HCT116 (cell line): ENCODE measurements around the gene RMI2.

Experiments
- CEBPB ChIP-seq: IDR thresholded peaks from 2 replicates; pipeline ENCODE4 v1.6.1; 2012; ENCODE audit warnings: low read depth
- EZH2 ChIP-seq: fragments of 200-600 bp; sonication (generic); IDR thresholded peaks from 2 replicates; pipeline ENCODE4 v1.6.1; 2017; ENCODE audit warnings: antibody characterized with exemption, mixed run types
- EZH2phosphoT487 ChIP-seq: fragments of 200-600 bp; IDR thresholded peaks from 2 replicates; pipeline ENCODE4 v1.6.1; 2018; ENCODE audit warnings: antibody characterized with exemption, borderline replicate concordance
- JUND ChIP-seq: IDR thresholded peaks from 2 replicates; pipeline ENCODE4 v1.6.1; 2012
- POLR2A ChIP-seq: IDR thresholded peaks from 2 replicates; pipeline ENCODE4 v1.7.0; 2011; ENCODE audit warnings: borderline replicate concordance; ENCODE audit not compliant: insufficient read depth, insufficient read length; ENCODE audit errors: extremely low read depth
- SIN3A ChIP-seq: IDR thresholded peaks from 2 replicates; pipeline ENCODE4 v1.6.1; 2012; ENCODE audit warnings: low read depth
- YY1 ChIP-seq: IDR thresholded peaks from 2 replicates; pipeline ENCODE4 v1.6.1; 2011; ENCODE audit warnings: low read length, low read depth, moderate library complexity, mild to moderate bottlenecking; ENCODE audit not compliant: insufficient replicate concordance; ENCODE audit errors: extremely low read depth
- TF ChIP-seq, protein P1 (sequence below), 3 experiments: fragments of 200-600 bp in 1 of 3; sonication (generic) in 1 of 3; IDR thresholded peaks in 2 of 3; conservative IDR thresholded peaks in 1 of 3; 2 replicates each; pipeline ENCODE4 v1.5.1; 2012 to 2017; ENCODE audit warnings: low read depth in 2 of 3, low read length in 2 of 3, antibody characterized with exemption in 1 of 3, borderline replicate concordance in 1 of 3, control low read depth in 1 of 3, mild to moderate bottlenecking in 1 of 3, mixed read lengths in 1 of 3, mixed run types in 1 of 3, moderate library complexity in 1 of 3; ENCODE audit not compliant: insufficient read depth in 1 of 3

DNA sequence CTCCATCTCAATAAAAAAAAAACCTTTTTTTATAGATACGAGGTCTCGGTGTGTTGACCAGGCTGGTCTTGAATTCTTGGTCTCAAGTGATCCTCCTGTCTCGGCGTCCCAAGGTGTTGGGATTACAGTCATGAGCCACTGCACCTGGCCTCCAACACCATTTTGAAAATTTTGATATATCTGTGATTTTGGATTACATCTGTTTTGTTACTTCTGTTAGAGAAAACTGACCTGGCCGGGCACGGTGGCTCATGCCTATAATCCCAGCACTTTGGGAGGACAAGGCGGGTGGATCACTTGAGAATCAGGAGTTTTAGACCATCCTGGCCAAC lies 18.6 kb downstream of the RMI2 start:
- TF ChIP-seq CEBPB (no peak), JUND (no peak), SIN3A (no peak), EZH2 (no peak), YY1 (no peak), EZH2phosphoT487 (no peak), POLR2A (no peak)
- TF ChIP-seq, protein P1, sequence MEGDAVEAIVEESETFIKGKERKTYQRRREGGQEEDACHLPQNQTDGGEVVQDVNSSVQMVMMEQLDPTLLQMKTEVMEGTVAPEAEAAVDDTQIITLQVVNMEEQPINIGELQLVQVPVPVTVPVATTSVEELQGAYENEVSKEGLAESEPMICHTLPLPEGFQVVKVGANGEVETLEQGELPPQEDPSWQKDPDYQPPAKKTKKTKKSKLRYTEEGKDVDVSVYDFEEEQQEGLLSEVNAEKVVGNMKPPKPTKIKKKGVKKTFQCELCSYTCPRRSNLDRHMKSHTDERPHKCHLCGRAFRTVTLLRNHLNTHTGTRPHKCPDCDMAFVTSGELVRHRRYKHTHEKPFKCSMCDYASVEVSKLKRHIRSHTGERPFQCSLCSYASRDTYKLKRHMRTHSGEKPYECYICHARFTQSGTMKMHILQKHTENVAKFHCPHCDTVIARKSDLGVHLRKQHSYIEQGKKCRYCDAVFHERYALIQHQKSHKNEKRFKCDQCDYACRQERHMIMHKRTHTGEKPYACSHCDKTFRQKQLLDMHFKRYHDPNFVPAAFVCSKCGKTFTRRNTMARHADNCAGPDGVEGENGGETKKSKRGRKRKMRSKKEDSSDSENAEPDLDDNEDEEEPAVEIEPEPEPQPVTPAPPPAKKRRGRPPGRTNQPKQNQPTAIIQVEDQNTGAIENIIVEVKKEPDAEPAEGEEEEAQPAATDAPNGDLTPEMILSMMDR (IDR thresholded peaks at IDR 0.05 in 2 of 3, conservative IDR thresholded peaks at IDR 0.05 in 1 of 3; ENCODE audit: borderline replicate concordance in 1 of 3, insufficient read depth in 1 of 3, low read depth in 2 of 3, low read length in 2 of 3): no peak
